Esophagus (tissue), 2 donors: ENCODE data around the gene TLE4. TPM values are rescaled to one million over a fixed set of nuclear protein-coding genes. Genes with fewer than 3 reads are reported as not detected.

Experiments
- H3K27ac ChIP-seq, 2 donors: one replicate each; pipeline ENCODE4 v1.5.1; 2013; ENCODE audit warnings: low read depth in 2 of 2, mild to moderate bottlenecking in 2 of 2, inconsistent platforms in 1 of 2, low read length in 1 of 2, moderate library complexity in 1 of 2
- H3K27me3 ChIP-seq, 2 donors: one replicate each; pipeline ENCODE4 v1.6.1; 2013; ENCODE audit warnings: low read length in 2 of 2, control low read depth in 1 of 2, mild to moderate bottlenecking in 1 of 2; ENCODE audit not compliant: insufficient read depth in 2 of 2, control insufficient read depth in 1 of 2
- H3K36me3 ChIP-seq, 2 donors: one replicate each; pipeline ENCODE4 v1.6.1; 2013; ENCODE audit warnings: low read length in 1 of 2; ENCODE audit not compliant: control insufficient read depth in 2 of 2, insufficient read depth in 2 of 2
- H3K4me1 ChIP-seq, 2 donors: one replicate each; pipeline ENCODE4 v1.6.1; 2013; ENCODE audit warnings: low read length in 1 of 2; ENCODE audit not compliant: control insufficient read depth in 2 of 2, insufficient read depth in 2 of 2
- H3K4me3 ChIP-seq, 2 donors: one replicate each; pipeline ENCODE4 v1.5.1; 2013; ENCODE audit warnings: low read length in 2 of 2, mild to moderate bottlenecking in 2 of 2, low read depth in 1 of 2, moderate library complexity in 1 of 2
- H3K9me3 ChIP-seq, 2 donors: one replicate each; pipeline ENCODE4 v1.6.1; 2013; ENCODE audit warnings: mild to moderate bottlenecking in 2 of 2, low read depth in 1 of 2, low read length in 1 of 2, moderate library complexity in 1 of 2; ENCODE audit not compliant: control insufficient read depth in 2 of 2, insufficient read depth in 1 of 2
- WGBS, 2 donors: extraction: QIAGEN DNeasy Blood & Tissue Kit; methylation state at CpG; one replicate each; pipeline ENCODE4 v1.1.7; 2013; 5-methylcytosine and 5-hydroxymethylcytosine counted together
- polyA plus RNA-seq, 2 donors: library from polyadenylated mRNA; stranded (reverse); fragments of 200-250 nt; gene quantifications; one replicate each; pipeline ENCODE4 v1.2.3, GENCODE V29; 2013
- donor health status: healthy with polysubstance abuse.
- donor health status: Bipolar disorder and iron deficiency.

Gene TLE4
- polyA plus RNA-seq, 2 donors = 8.5 to 12.9 TPM

GRCh38 chr9:79768194-79768593 is 196.4 kb downstream of the TLE4 start:
- H3K4me3 ChIP-seq = no peak overlapping the region
- H3K9me3 ChIP-seq = no peaks in the 10 kb centered on the region
- no peak overlapping the region for H3K27ac ChIP-seq
- H3K27me3 ChIP-seq = peaks cover 0 to 2% of the 10 kb centered on the region in 2 donors
- WGBS, 2 donors = 26 to 34% methylated on average over 3 of the region's 3 CpGs
- H3K4me1 ChIP-seq = no peaks in the 10 kb centered on the region
- H3K36me3 ChIP-seq = no peaks in the 10 kb centered on the region

GRCh38 chr9:79769476-79770275 is 197.9 kb downstream of the TLE4 start:
- H3K4me3 ChIP-seq = no peak overlapping the region
- no peak overlapping the region for H3K27ac ChIP-seq
- WGBS, 2 donors = 86 to 87% methylated on average over 4 of the region's 4 CpGs
- H3K36me3 ChIP-seq = no peaks in the 10 kb centered on the region
- H3K27me3 ChIP-seq = peaks cover 0 to 2% of the 10 kb centered on the region in 2 donors
- no peaks in the 10 kb centered on the region for H3K4me1 ChIP-seq
- H3K9me3 ChIP-seq = no peaks in the 10 kb centered on the region

DNA sequence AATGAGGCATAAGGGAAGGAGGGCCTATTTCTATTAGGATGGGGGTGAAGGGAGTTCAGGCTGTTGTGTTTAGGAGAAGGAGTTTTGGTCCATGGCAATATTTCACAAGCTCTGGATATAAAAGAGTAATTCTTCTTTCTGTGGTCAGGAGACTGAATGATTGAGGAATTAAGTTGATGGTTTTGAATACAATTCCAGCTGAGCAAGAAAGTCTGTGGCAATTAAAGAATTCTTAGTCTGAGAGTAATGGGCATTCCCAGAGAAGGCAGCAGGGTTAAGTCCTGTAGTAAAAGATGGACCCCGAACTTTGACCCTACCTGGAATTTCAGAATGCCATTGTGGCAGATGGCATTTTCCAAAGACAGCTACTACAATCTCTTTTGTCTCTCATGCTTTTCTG is 202.6 kb downstream of the TLE4 start:
- Histone ChIP-seq H3K9me3 (no peaks in the 10 kb centered on the region), H3K4me1 (no peaks in the 10 kb centered on the region), H3K27ac (no peak overlapping the region), H3K36me3 (no peaks in the 10 kb centered on the region), H3K27me3 (no peaks in the 10 kb centered on the region), H3K4me3 (no peak overlapping the region)
- WGBS, 2 donors = 100% methylated on average over 1 of the region's 1 CpG
